Measurements from ENCODE around the gene SLC12A7.

DNA sequence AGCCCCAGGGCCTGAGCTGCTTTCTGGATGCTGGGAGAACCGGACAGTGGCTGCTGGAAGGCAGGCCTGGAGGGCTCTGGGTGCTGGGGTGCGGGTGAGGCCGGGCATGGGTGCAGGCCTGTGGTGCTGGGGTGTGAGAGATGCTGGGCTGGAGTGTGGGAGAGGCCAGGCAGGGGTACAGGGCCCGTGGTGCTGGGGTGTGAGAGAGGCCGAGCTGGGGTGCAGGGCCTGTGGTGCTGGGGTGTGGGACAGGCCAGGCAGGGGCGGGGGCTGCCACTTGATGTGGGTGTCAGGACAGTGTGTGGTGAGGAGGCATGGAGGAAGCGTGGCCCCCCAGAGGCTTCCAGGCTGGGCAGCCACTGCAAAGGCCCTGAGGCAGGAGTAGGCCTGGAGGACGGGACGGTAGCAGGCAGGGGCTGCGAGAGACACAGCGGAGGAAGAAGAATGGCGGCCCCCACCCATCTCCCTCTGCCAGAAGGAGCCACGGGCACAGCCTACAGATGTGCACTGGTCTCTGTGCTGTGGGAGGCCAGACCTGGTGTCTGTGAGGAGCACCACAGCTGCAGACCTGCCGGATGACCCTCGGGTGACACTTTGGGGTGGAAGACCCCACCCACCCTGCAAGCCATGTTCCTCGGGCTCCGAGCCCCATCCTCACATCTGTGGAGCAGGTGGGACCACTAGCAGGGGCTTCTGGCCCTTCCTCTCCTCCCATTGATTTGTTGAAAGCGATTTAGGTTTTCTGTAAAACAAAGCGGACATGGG is 94.0 kb downstream of the SLC12A7 start:
- TF ChIP-seq CTCF (IDR thresholded peaks at IDR 0.05; ENCODE audit: insufficient read depth, low read depth, low read length) (no peak), EZH2 (IDR thresholded peaks at IDR 0.05; ENCODE audit: insufficient read depth, low read length) (no peak)

Measured in astrocyte (in vitro differentiated cells and primary cell).